Adrenal gland (tissue), 5 donors: ENCODE data around the gene DHRS3.

Experiments used
- CTCF ChIP-seq, 6 experiments: fragments of 450-650 bp in 4 of 6; fragments of 200-600 bp in 2 of 6; sonication (generic) in 1 of 6; IDR thresholded peaks; 1 replicate in 5 of 6; 2 replicates in 1 of 6; pipeline versions ENCODE4 v1.5.1 to v1.8.0; 2016 to 2021; ENCODE audit warnings: antibody characterized with exemption in 6 of 6, mild to moderate bottlenecking in 2 of 6, moderate library complexity in 1 of 6
- POLR2A ChIP-seq, 2 donors: fragments of 450-650 bp; IDR thresholded peaks; one replicate each; pipeline ENCODE4 v1.6.1; 2017; ENCODE audit warnings: antibody characterized with exemption in 2 of 2, mild to moderate bottlenecking in 2 of 2, moderate library complexity in 1 of 2
- donor health status: DM: no; HTN: no; CAD: no.

DNA sequence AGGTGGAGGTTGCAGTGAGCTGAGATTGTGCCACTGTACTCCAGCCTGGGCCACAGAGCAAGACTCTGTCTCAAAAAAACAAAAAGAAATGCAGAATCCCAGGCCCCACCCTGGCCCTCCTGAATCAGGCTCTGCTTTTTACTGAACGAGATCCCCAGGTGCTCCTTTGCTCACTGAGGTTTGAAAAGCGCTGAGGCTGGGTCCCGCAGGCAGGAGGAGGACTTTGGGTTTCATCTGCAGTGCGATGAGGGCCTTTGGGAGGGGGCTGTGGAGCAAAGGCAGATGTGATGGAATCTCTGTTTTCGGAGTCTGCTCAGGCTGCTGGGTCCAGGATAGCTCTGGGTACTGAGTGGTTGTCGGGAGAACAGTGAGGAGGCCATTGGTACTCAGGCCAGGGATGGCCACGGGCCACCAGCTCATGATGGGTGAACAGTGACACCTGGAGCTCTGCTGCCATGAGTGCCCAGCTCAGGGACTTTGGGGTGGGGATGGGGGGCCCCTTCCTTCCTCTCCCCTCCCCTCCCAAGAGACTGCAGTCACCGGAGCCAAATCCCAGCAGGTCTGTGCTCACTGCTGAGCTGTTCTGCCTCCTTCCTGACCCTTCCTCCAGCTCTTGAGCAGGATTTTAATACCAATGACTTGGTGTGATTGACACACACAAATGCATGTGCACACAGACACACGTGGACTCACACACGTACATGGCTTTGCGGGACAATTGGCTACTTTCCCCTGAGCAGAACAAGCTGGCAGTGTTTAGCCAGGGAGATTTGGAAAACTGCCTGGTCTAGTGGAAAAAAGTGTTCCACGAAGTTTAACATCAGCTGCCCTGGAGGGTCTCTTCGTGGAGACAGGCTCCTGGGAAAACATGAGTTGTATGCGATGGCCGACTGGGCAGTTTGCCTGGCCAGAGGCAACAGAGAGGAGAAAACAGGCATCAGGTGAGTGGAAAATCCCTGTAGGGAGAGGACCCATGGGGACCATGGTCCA, 3.6 kb upstream of the DHRS3 start:
- TF ChIP-seq CTCF (IDR thresholded peaks at IDR 0.05) (no peak), POLR2A (IDR thresholded peaks at IDR 0.05) (no peak)
